B cell (primary cell): ENCODE data around the gene PIAS2. TPM values are rescaled to one million over a fixed set of nuclear protein-coding genes. Genes with fewer than 3 reads are reported as not detected.

ENCODE experiments used
- ATAC-seq: fragments of 200-7000 bp; cut with Tn5 transposase; one replicate; pipeline ENCODE4 v1.10.0; 2021; ENCODE audit warnings: low read depth, mild to moderate bottlenecking, moderate number of reproducible peaks, moderate library complexity
- CTCF ChIA-PET: fragments of 350-600 bp; sonication (Branson Sonifier 250); formaldehyde crosslinking; loops from one replicate; lab custom pipeline; 2021; ENCODE audit warnings: antibody characterized with exemption, inconsistent platforms; lab: Charles Lee
- POLR2A ChIA-PET: fragments of 350-600 bp; sonication (Branson Sonifier 250); formaldehyde crosslinking; loops from one replicate; lab custom pipeline; 2021; ENCODE audit warnings: antibody characterized with exemption; lab: Charles Lee
- DNase-seq: peaks from one replicate; pipeline ENCODE4 v3.0.0; 2013
- H2AFZ ChIP-seq: 2 replicates; pipeline ENCODE4 v1.6.1; 2012; ENCODE audit warnings: mild to moderate bottlenecking, low read depth, low read length; ENCODE audit not compliant: insufficient read depth, poor library complexity, severe bottlenecking
- H3K27ac ChIP-seq, 2 donors: 1 replicate in 1 of 2; 2 replicates in 1 of 2; pipeline ENCODE4 v1.5.1; 2012 to 2013; ENCODE audit warnings: low read length in 2 of 2, mild to moderate bottlenecking in 2 of 2, moderate library complexity in 1 of 2
- H3K27me3 ChIP-seq, 4 experiments: fragments of 200-600 bp in 1 of 4; sonication (generic) in 1 of 4; replicated peaks in 1 of 4; 1 replicate in 2 of 4; 2 replicates in 2 of 4; pipeline versions ENCODE4 v1.6.1 to v1.7.0; 2013 to 2016; ENCODE audit warnings: low read length in 3 of 4, mild to moderate bottlenecking in 2 of 4, mixed read lengths in 1 of 4, moderate library complexity in 1 of 4; ENCODE audit not compliant: insufficient read depth in 4 of 4, control insufficient read depth in 3 of 4; ENCODE audit errors: control extremely low read depth in 1 of 4
- H3K36me3 ChIP-seq, 2 experiments: replicated peaks in 1 of 2; 1 replicate in 1 of 2; 2 replicates in 1 of 2; pipeline versions ENCODE4 v1.6.1 to v1.7.1; 2013; ENCODE audit warnings: low read length in 1 of 2; ENCODE audit not compliant: insufficient read depth in 2 of 2, control insufficient read depth in 1 of 2; ENCODE audit errors: control extremely low read depth in 1 of 2, extremely low read depth in 1 of 2
- H3K4me1 ChIP-seq, 2 donors: fragments of 200-600 bp in 1 of 2; sonication (generic) in 1 of 2; 1 replicate in 1 of 2; 2 replicates in 1 of 2; pipeline versions ENCODE4 v1.5.1 to v1.6.1; 2013 to 2017; ENCODE audit warnings: low read length in 2 of 2; ENCODE audit not compliant: control insufficient read depth in 2 of 2, insufficient read depth in 2 of 2
- H3K4me2 ChIP-seq: replicated peaks from 2 replicates; pipeline ENCODE3; 2012; ENCODE audit warnings: mild to moderate bottlenecking, low read depth, low read length; ENCODE audit not compliant: poor library complexity, severe bottlenecking
- H3K4me3 ChIP-seq, 5 experiments: fragments of 200-600 bp in 1 of 5; sonication (generic) in 1 of 5; 1 replicate in 3 of 5; 2 replicates in 2 of 5; pipeline versions ENCODE4 v1.5.1 to v1.7.0; 2011 to 2016; ENCODE audit warnings: low read length in 4 of 5, mild to moderate bottlenecking in 4 of 5, low read depth in 2 of 5, control low read depth in 1 of 5, moderate library complexity in 1 of 5; ENCODE audit not compliant: insufficient read depth in 1 of 5; ENCODE audit errors: control extremely low read depth in 1 of 5, extremely low read depth in 1 of 5
- H3K79me2 ChIP-seq: fragments of 200-600 bp; sonication (generic); one replicate; pipeline ENCODE4 v1.6.0; 2016; ENCODE audit warnings: low read length; ENCODE audit not compliant: control insufficient read depth, insufficient read depth
- H3K9ac ChIP-seq: fragments of 200-600 bp; sonication (generic); 2 replicates; pipeline ENCODE4 v1.6.1; 2017; ENCODE audit warnings: mild to moderate bottlenecking, low read length, moderate library complexity
- H3K9me3 ChIP-seq, 3 donors: one replicate each; pipeline versions ENCODE4 v1.6.1 to v1.7.1; 2013; ENCODE audit warnings: low read length in 2 of 3; ENCODE audit not compliant: control insufficient read depth in 2 of 3, insufficient read depth in 1 of 3; ENCODE audit errors: control extremely low read depth in 1 of 3
- H4K20me1 ChIP-seq: 2 replicates; pipeline ENCODE4 v1.6.0; 2012; ENCODE audit warnings: mild to moderate bottlenecking, low read length; ENCODE audit not compliant: insufficient read depth, control insufficient read depth, poor library complexity, severe bottlenecking
- H3K27ac Mint-ChIP-seq: one replicate; pipeline ENCODE4 v1.8.0; 2021; ENCODE audit warnings: mixed read lengths
- H3K27me3 Mint-ChIP-seq: one replicate; pipeline ENCODE4 v1.8.0; 2021; ENCODE audit warnings: mixed read lengths
- H3K4me1 Mint-ChIP-seq: one replicate; pipeline ENCODE4 v1.8.0; 2021; ENCODE audit warnings: mixed read lengths
- H3K4me3 Mint-ChIP-seq: one replicate; pipeline ENCODE4 v1.8.0; 2021; ENCODE audit warnings: mixed read lengths
- H3K9me3 Mint-ChIP-seq: one replicate; pipeline ENCODE4 v1.8.0; 2022; ENCODE audit warnings: mixed read lengths; ENCODE audit not compliant: insufficient read depth
- CTCF ChIP-seq: fragments of 200-600 bp; IDR thresholded peaks from one replicate; pipeline ENCODE4 v1.8.0; 2022; ENCODE audit warnings: antibody characterized with exemption, mild to moderate bottlenecking
- EZH2 ChIP-seq: IDR thresholded peaks from 2 replicates; pipeline ENCODE4 v1.6.1; 2012; ENCODE audit warnings: borderline replicate concordance, low read depth, mild to moderate bottlenecking, moderate library complexity, low read length; ENCODE audit not compliant: insufficient read depth, poor library complexity, severe bottlenecking
- intact Hi-C: fragments of 100-400 bp; cut with micrococcal nuclease; formaldehyde crosslinking; loops from one replicate; pipeline ENCODE4 v1.10.0; 2022
- polyA plus RNA-seq: library from polyadenylated mRNA; depleted of rRNA; stranded (reverse); fragments of >200 nt; gene quantifications from 2 replicates; pipeline ENCODE4 v1.2.3, GENCODE V29; 2012
- total RNA-seq, 2 donors: library from RNA; stranded (reverse); fragments of 120-200 nt in 1 of 2; gene quantifications; 1 replicate in 1 of 2; 2 replicates in 1 of 2; pipeline versions ENCODE4 v1.2.3 to v1.2.4, GENCODE V29; 2013 to 2022

PIAS2 gene
- total and polyA plus RNA-seq, 2 donors (not counting 1 experiment from before 2014, with no cell fraction given) = 7.3 to 51.1 TPM

DNA sequence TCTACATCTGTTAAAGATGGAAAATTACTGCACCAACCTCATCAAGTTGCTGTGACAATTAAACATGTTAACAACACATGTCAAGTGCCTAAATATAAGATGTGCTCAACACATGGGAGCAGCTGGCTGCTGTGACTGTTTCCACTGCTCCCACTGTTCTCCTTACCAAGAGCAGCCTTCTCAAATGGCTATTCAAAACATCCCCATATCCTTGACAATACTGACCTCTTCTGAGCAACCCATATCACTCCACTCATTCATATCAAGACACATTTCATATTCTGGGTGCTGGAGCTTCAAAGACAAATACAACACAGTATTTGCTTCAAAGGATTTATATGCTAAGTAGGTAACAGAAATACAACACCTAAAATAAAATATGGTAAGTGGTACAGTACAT, 60.3 kb downstream of the PIAS2 start:
- Mint-ChIP-seq H3K27me3 (no peaks in the 10 kb centered on the region), H3K9me3 (no peaks in the 10 kb centered on the region), H3K4me1 (peaks cover 29% of the 10 kb centered on the region), H3K27ac (no peak overlapping the region), H3K4me3 (no peak overlapping the region)
- Histone ChIP-seq H3K9me3 (peaks cover 0 to 5% (median 0%) of the 10 kb centered on the region in 3 donors), H3K79me2 (peaks cover 5% of the 10 kb centered on the region), H3K27ac (no peak overlapping the region), H4K20me1 (no peaks in the 10 kb centered on the region), H3K9ac (no peak overlapping the region), H3K4me3 (no peak overlapping the region), H3K4me2 (no peak overlapping the region), H3K36me3 (peaks cover 4 to 25% of the 10 kb centered on the region in 2 experiments), H3K4me1 (peaks cover 9 to 10% of the 10 kb centered on the region in 2 donors), H3K27me3 (no peaks in the 10 kb centered on the region), H2AFZ (no peak overlapping the region)
- CTCF ChIA-PET = no interaction called here
- POLR2A ChIA-PET = no interaction called here
- DNase-seq = no peak
- no peak for ATAC-seq
- intact Hi-C loops = no loop called here
- TF ChIP-seq EZH2 (no peak), CTCF (no peak)

DNA sequence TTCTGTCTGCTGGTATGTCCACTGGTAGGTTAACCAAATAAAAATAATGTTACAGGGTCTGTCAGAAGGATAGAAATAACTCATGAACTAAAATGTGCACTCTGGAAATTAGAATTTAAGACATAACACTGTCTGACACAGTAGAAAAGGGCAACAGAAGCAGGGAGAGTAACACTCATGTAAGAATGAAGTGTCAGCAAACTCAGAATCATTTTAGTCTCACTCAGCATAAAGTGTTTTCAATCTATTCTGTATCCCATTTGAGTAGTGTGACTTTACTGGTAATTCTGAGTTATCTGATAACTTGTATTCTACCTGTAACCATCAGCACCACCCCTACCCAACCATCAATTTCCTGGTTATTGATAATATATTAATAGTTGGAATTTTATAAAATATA, 68.3 kb downstream of the PIAS2 start:
- CTCF ChIA-PET = no interaction called here
- H3K4me3 ChIP-seq = no peak overlapping the region
- no peaks in the 10 kb centered on the region for H3K79me2 ChIP-seq
- ATAC-seq (no peak), DNase-seq (no peak)
- H3K4me2 ChIP-seq = no peak overlapping the region
- H3K9me3 ChIP-seq = no peaks in the 10 kb centered on the region
- Mint-ChIP-seq H3K9me3 (no peaks in the 10 kb centered on the region), H3K4me3 (no peak overlapping the region), H3K4me1 (no peaks in the 10 kb centered on the region), H3K27me3 (no peaks in the 10 kb centered on the region), H3K27ac (no peak overlapping the region)
- H2AFZ ChIP-seq = no peak overlapping the region
- H3K4me1 ChIP-seq = no peaks in the 10 kb centered on the region
- H4K20me1 ChIP-seq = no peaks in the 10 kb centered on the region
- H3K27me3 ChIP-seq = no peaks in the 10 kb centered on the region
- intact Hi-C loops = no loop called here
- H3K36me3 ChIP-seq = peaks cover 1 to 6% of the 10 kb centered on the region in 2 experiments
- no peak overlapping the region for H3K27ac ChIP-seq
- TF ChIP-seq EZH2 = no peak
- POLR2A ChIA-PET = no interaction called here
- no peak overlapping the region for H3K9ac ChIP-seq
